H54 (cell line): Measurements from ENCODE around the gene APEH.

ENCODE experiments used
- DNase-seq: peaks from one replicate; pipeline ENCODE4 v3.0.0; 2011; ENCODE audit warnings: low spot score, mixed read lengths; ENCODE audit not compliant: insufficient read length
- FAIRE-seq: peaks from 3 replicates; lab custom pipeline; 2011; peaks lifted over from hg19 to GRCh38; lab: Jason Lieb, UNC
- POLR2A ChIP-seq: IDR thresholded peaks from 2 replicates; pipeline ENCODE4 v1.6.1; 2011; ENCODE audit warnings: low read depth, mild to moderate bottlenecking, low read length

The APEH gene

GRCh38 chr3:49703956-49704355, 29.8 kb downstream of the APEH start:
- FAIRE-seq (no peak), DNase-seq (no peak)
- TF ChIP-seq POLR2A: no peak

- no peak for TF ChIP-seq POLR2A
- DNase-seq (no peak), FAIRE-seq (no peak)
These were observed 30.5 kb downstream of the APEH start for GRCh38 chr3:49704629-49705028.

GRCh38 chr3:49705390-49705960, 31.3 kb downstream of the APEH start:
- no peak for DNase-seq
- TF ChIP-seq POLR2A: no peak
- no peak for FAIRE-seq

DNA sequence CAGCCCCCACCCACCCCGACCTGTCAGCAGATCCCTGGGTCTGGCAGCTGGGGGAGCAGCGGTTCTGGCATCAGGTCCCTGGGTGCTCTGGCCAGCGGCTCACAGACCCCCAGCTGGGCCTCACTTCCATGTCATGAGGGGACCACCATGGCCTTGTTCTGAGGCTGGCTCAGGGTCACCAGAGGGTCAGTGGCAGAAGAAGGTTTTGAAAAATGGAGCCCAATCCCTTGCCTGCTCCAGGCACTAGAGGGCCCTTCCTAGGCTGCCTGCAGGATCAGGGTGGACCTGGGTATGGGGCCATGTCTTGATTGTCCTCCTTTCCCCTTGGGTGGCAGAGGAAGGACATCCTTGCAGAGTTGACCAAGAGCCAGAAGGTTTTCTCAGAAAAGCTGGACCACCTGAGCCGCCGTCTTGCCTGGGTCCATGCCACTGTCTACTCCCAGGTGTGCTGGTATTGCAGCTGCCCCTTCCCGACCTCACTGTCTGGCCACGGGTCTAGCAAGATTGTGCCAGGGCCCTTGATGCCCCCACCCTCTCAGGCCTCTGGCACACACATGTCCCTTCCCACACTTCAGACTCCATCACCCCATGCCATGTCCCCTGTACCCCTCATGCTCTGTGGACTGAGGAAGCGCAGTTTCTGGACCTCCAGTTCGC, 32.4 kb downstream of the APEH start:
- TF ChIP-seq POLR2A: no peak
- DNase-seq (no peak), FAIRE-seq (no peak)

DNA sequence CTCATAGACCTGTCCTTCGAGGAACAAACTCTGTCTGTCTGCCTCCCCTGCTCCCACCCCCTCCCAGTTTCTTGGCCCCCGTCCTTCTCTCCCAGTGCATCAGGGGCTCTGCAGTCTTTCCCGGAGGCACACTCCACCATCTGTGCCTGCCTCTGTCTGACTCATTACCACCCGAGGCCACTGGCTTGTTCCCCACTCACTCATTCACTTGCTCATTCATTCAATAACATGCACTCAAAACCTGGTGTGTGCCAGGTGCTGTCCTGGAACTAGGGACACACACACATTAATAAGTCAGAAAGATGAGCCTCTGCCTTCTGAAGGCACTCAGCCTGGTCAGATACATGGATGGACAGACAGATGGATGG, 32.9 kb downstream of the APEH start:
- no peak for TF ChIP-seq POLR2A
- FAIRE-seq (peak; percentile 75), DNase-seq (peak; percentile 55)

DNA sequence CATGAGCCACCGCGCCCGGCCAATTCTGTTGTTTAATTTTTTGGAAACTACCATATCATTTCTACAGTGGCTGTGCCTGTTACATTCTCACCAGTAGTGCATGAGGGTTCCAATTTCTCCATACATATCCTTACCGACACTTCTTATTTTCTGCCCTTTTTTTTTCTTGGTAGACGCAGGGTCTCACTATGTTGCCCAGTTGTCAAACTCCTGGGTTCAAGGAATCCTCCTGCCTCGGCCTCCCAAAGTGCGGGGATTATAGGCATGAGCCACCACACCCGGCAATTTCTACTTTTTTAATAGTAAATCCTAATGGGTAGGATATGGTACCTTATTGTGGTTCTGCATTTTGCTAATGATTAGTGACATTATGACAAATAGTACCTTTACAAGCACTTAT, 35.7 kb downstream of the APEH start:
- TF ChIP-seq POLR2A: no peak
- DNase-seq (no peak), FAIRE-seq (no peak)

- FAIRE-seq (no peak), DNase-seq (no peak)
- TF ChIP-seq POLR2A: no peak
These were observed 37.3 kb downstream of the APEH start for GRCh38 chr3:49711489-49711888.

GRCh38 chr3:49712166-49712565, 38.0 kb downstream of the APEH start:
- TF ChIP-seq POLR2A: no peak
- FAIRE-seq (no peak), DNase-seq (no peak)

- DNase-seq (no peak), FAIRE-seq (no peak)
- TF ChIP-seq POLR2A: no peak
These were observed 38.6 kb downstream of the APEH start for GRCh38 chr3:49712631-49713317.

- FAIRE-seq: no peak
- no peak for TF ChIP-seq POLR2A
- DNase-seq: no peak
These were observed 39.4 kb downstream of the APEH start for GRCh38 chr3:49713336-49714105.

DNA sequence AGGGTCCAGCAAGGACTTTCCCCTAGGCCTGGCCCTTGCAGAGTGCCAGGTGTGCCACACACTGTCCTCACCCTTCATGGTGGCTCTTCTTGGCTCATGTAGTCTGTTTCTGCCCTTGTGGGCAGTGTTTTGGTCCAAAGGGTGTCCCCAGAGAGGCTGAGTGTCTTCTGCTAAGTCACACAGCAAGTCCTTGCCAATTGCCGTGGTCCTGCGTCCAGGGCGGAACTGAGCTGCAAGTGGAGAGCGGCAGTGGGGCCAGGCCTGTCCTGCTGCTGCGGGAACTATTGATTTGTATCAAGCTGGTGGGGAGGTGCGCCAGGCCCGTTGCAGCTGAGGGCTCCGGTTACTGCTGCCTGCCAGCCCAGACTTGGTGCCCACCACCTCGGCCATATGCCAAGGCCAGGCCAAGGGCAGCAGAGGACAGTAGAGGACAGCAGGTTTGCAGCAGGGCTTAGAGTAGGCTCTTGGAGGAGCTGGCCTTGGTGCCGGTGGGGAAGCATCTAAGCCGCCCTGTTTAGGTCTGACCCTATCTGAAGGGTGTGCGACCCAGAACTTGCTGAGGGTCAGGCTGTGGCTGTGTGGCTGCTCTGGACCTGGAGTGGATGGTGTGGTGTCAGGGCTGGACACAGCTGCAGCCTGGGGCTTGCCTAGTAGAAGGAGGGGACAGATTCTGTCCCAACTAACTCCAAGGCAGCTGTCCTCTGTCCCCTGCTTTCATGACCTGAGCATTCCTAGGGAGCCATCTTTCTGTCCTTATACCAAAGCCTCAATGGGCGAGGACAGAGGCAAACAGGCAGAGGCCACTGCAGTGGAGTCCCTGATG, 40.8 kb downstream of the APEH start:
- TF ChIP-seq POLR2A: no peak
- no peak for FAIRE-seq
- DNase-seq: no peak

DNA sequence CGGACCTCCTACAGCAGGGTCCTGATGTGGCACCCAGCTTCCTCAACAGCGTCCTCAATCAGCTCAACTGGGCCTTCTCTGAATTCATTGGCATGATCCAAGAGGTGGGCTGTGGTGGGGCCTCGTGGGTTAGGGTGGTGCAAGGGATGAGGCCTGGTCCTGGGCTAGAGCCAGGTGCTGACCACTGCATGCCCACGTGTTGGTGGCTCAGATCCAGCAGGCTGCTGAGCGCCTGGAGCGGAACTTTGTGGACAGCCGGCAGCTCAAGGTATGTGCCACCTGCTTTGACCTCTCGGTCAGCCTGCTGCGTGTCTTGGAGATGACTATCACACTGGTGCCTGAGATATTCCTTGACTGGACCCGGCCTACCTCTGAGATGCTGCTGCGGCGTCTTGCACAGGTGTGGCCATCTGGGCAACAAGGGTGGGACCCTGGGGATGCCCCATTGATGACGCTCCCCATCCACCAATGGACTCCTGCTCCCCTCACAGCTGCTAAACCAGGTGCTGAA, 41.5 kb downstream of the APEH start:
- TF ChIP-seq POLR2A: no peak
- DNase-seq: no peak
- FAIRE-seq: no peak

- no peak for TF ChIP-seq POLR2A
- DNase-seq (no peak), FAIRE-seq (no peak)
These were observed 42.0 kb downstream of the APEH start for GRCh38 chr3:49716169-49716568.
